Measurements from ENCODE around the gene MIF.
"Not testable (repeated sequence)": the region's sequence is repeated elsewhere in the genome, so short reads cannot be mapped to it uniquely, and the experiment has no call there.

Gene MIF

DNA sequence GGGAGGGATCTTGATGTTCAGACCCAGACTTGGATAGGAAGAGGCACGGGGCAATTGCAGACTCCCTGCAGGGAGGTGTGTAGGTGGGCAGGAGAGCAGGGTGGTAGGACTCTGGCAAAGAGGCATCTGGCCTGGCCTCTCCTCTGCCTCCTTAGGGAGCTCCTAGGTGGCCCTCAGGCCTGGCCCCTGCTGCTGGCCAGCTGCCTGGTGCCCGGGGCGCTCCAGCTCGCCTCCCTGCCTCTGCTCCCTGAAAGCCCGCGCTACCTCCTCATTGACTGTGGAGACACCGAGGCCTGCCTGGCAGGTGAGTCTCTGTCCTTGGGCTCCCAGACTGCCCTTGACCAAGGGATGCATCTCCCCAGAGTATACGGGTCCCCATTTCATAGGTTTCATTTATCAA lies 16.6 kb upstream of the MIF start:
- DNase-seq (ENCODE audit: low spot score): no peak

GRCh38 chr22:23878219-23878618 lies 16.0 kb upstream of the MIF start:
- DNase-seq (ENCODE audit: low spot score): no peak

DNA sequence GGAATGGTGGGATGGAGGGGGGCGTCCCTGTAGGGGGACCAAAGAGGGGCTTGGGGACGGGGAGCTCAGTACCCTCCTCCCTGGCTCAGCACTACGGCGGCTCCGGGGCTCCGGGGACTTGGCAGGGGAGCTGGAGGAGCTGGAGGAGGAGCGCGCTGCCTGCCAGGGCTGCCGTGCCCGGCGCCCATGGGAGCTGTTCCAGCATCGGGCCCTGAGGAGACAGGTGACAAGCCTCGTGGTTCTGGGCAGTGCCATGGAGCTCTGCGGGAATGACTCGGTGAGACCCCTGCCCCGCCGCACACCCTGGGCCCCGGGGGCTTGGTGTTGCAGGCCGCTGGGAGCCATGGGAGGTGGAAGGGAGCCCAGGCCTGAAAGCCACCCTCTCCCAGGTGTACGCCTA lies 11.8 kb upstream of the MIF start:
- no peak for DNase-seq (ENCODE audit: low spot score)

DNA sequence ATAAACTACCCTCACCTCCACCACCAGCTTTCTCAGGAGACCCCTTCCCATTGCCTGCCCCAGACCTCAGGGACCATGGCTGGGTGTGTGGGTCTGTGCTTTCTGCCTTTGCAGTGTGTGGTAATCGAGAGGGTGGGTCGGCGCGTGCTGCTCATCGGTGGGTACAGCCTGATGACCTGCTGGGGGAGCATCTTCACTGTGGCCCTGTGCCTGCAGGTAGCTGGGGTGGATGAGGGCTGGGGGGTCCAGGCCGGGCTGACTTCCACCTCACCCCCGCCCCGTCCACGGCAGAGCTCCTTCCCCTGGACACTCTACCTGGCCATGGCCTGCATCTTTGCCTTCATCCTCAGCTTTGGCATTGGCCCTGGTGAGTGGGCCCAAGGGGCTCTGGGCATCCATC lies 10.5 kb upstream of the MIF start:
- DNase-seq (ENCODE audit: low spot score): no peak

- DNase-seq (ENCODE audit: low spot score): no peak
These were observed 10.0 kb upstream of the MIF start for GRCh38 chr22:23884140-23884539.

DNA sequence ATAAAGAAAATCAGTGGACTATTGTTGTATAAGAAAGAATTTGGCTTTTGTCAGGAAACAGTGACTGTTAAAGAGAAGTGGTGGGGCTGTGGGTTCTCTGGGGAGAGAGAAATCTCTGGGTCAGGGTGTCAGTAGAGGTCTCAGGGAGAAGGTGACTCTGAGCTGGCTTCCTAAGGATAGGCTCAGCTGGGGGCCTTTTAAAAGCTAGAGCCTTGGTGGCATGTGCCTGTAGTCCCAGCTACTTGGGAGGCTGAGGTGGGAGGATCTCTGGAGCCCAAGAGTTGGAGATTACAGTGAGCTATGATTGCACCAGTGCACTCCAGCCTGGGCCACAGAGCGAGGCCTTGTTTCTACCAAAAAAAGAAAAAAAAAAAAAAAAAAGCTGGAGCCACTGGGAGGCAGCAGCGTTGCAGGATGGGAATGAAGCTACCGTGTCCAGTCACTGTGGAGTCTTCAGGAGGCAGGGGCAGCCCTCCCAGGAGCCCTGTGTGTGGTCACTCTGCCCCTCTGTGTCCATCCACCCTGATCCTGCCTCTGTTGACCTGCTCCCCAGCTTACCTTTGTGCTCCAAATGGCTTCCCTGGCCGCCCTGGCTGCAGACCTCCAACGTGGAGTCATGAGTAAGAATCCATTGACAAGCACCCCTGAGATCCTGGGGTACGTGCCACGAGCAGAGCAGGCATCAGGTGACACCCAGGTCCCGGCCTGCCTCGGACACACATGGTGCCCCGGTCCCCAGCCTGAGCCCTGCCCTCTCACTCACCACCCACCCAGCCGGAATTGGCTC lies 5.4 kb upstream of the MIF start:
- no peak for DNase-seq (ENCODE audit: low spot score)

DNA sequence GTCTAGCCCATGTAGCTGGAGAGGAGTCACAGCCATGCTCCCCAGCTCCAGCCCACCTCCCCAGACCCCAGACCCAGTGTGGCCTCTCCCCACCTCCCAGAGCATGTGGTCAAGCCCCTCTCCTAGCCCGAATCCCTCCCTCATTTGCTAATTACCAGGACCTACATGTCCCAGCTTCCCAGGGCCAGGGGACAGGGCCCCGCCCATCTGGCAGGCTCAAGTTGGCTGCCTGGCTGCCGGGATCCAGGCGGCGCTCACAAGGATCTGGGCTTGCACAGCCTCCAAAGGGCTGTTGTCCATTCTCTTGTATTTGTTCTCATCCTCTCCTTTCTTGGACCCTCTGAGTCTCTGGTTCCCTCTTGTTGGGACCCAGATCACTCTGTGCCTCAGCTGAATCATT lies 4.6 kb upstream of the MIF start:
- DNase-seq (ENCODE audit: low spot score): no peak

GRCh38 chr22:23891726-23892125 lies 2.5 kb upstream of the MIF start:
- DNase-seq (ENCODE audit: low spot score): no peak

GRCh38 chr22:23892130-23892529 lies 2.1 kb upstream of the MIF start:
- DNase-seq (ENCODE audit: low spot score): no peak

GRCh38 chr22:23892706-23893105 lies 1.5 kb upstream of the MIF start:
- no peak for DNase-seq (ENCODE audit: low spot score)

- DNase-seq (ENCODE audit: low spot score): no peak
These were observed 850 bp upstream of the MIF start for GRCh38 chr22:23893121-23893944.

DNA sequence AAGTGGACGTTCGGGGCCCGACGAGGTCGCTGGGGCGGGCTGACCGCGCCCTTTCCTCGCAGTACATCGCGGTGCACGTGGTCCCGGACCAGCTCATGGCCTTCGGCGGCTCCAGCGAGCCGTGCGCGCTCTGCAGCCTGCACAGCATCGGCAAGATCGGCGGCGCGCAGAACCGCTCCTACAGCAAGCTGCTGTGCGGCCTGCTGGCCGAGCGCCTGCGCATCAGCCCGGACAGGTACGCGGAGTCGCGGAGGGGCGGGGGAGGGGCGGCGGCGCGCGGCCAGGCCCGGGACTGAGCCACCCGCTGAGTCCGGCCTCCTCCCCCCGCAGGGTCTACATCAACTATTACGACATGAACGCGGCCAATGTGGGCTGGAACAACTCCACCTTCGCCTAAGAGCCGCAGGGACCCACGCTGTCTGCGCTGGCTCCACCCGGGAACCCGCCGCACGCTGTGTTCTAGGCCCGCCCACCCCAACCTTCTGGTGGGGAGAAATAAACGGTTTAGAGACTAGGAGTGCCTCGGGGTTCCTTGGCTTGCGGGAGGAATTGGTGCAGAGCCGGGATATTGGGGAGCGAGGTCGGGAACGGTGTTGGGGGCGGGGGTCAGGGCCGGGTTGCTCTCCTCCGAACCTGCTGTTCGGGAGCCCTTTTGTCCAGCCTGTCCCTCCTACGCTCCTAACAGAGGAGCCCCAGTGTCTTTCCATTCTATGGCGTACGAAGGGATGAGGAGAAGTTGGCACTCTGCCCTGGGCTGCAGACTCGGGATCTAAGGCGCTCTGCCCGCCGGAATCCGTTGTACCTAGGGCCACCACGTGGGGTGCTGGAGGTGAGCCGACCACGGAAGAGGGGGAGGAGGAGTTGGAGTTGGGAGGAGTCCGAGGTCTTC lies 771 bp downstream of the MIF start:
- peak; percentile 84 for DNase-seq (ENCODE audit: low spot score)

- no peak for DNase-seq (ENCODE audit: low spot score)
These were observed 1.5 kb downstream of the MIF start for GRCh38 chr22:23895599-23896144.

GRCh38 chr22:23896166-23896522 lies 2.0 kb downstream of the MIF start:
- DNase-seq (ENCODE audit: low spot score): no peak

DNA sequence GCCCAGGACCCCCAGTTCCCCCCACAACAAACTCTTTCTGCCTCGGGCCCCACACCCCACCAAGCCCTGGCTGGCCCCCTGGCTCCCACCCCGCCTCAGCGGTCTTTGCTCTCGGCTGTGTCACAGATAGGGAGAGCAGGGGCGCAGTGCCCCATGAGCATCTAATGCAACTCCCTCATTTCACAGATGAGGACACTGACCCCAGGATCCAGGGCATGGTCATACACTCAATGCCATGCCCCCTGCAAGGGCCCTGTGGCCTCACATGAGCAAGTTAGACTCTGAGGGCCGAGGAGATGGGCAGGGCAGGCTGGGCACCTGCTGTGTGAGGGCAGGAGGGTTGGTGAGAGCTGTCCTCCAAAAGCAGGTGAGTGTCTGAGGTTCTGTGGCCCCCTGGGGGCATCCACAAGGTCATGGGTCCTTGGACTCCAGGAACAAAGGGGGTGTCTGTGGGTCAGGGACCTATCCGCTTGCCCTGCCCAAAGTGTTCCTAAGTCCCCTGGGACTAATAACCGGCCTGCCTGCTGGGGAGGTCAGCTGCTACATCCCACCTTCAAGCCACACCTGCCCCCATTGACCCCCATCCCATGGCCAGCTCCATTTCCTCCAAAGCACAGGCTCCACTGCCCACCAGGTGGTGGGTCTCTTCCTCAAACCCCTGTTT lies 2.5 kb downstream of the MIF start:
- DNase-seq (ENCODE audit: low spot score): no peak

- DNase-seq (ENCODE audit: low spot score): no peak
These were observed 3.1 kb downstream of the MIF start for GRCh38 chr22:23897320-23897719.

DNA sequence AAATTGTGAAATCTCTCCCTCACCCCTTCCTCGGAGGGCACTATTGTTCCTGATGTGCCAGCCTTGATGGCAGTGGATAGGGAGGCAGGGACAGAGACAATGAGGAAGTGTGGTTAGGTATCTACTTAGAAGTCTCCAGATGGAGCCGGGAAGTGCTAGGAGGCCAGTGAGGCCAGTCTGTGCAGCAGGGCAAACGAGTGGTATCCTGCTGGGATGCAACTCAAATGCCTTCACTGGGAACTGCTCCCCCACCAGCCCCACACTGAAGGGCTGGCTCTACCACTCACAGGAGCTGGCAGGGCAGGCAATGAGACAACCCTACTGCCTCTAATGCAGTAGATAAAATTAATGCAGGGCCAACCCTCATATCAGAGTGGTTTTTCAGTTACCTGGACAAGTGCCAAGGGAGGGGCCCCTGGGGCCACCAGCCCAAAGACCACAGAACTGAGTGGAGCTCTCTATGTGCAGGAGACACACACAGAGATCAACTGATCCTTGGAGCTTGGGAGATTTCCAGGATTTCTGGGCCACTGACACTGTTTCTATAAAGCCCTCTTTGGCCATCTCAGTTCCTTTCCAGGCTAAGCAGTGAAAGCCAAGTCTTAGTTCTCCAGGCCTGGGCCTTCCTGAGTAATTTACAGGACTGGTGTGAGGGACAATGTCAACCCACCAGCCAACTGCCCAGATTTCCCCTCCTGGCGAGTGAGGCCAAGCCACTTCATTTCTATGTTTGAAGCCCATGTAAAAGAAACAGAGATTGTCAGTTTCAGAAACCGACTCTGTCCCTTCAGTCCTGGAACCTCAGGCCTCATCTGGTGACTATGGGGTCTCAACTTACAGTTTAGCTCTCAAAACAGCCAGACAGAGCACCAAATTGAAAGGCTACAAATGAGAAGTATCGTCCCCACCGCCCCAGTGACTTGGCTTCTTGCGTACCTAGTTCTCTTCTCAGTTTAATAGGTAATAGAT lies 4.1 kb downstream of the MIF start:
- no peak for DNase-seq (ENCODE audit: low spot score)

GRCh38 chr22:23899042-23899745 lies 5.0 kb downstream of the MIF start:
- DNase-seq (ENCODE audit: low spot score): no peak

DNA sequence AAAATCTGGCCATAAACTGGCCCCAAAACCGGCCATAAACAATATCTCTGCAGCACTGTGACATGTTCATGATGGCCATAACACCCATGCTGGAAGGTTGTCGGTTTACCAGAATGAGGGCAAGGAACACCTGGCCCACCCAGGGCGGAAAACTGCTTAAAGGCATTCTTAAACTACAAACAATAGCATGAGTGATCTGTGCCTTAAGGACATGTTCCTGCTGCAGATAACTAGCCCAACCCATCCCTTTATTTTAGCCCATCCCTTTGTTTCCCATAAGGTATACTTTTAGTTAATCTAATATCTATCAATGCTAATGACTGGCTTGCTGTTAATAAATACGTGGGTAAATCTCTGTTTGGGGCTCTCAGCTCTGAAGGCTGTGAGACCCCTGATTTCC lies 6.0 kb downstream of the MIF start:
- not testable (repeated sequence) for DNase-seq (ENCODE audit: low spot score)

GRCh38 chr22:23901600-23901999 lies 7.4 kb downstream of the MIF start:
- DNase-seq (ENCODE audit: low spot score): no peak

All from RKO (cell line).